GM19397 (cell line): Measurements from ENCODE around the gene PRIMA1.

Experiments used
- ATAC-seq: cut with Tn5 transposase; IDR thresholded peaks from one replicate; pipeline ENCODE4 v1.9.1; 2021; ENCODE audit warnings: mild to moderate bottlenecking, moderate library complexity; ENCODE audit not compliant: unreplicated experiment

Gene PRIMA1

GRCh38 chr14:93797536-93797935 is 9.3 kb upstream of the PRIMA1 start:
- ATAC-seq, result no peak

GRCh38 chr14:93797071-93797470 is 8.8 kb upstream of the PRIMA1 start:
- no peak for ATAC-seq

GRCh38 chr14:93794756-93795155 is 6.5 kb upstream of the PRIMA1 start:
- no peak for ATAC-seq

- ATAC-seq, result no peak
Measured at GRCh38 chr14:93793555-93794324, 5.5 kb upstream of the PRIMA1 start.

- ATAC-seq, result no peak
Measured at GRCh38 chr14:93792391-93792790, 4.1 kb upstream of the PRIMA1 start.

- ATAC-seq, result no peak
Measured at GRCh38 chr14:93790966-93791365, 2.7 kb upstream of the PRIMA1 start.

GRCh38 chr14:93789228-93790130 is 1.2 kb upstream of the PRIMA1 start:
- ATAC-seq, result no peak

GRCh38 chr14:93788543-93789227 is 400 bp upstream of the PRIMA1 start:
- ATAC-seq, result no peak

- ATAC-seq, result no peak
Measured at GRCh38 chr14:93787465-93788292, 606 bp downstream of the PRIMA1 start.

GRCh38 chr14:93785423-93785822 is 2.9 kb downstream of the PRIMA1 start:
- ATAC-seq, result no peak

GRCh38 chr14:93784878-93785277 is 3.4 kb downstream of the PRIMA1 start:
- no peak for ATAC-seq

- no peak for ATAC-seq
Measured at GRCh38 chr14:93780813-93781400, 7.4 kb downstream of the PRIMA1 start.

- no peak for ATAC-seq
Measured at GRCh38 chr14:93778856-93779629, 9.2 kb downstream of the PRIMA1 start.

GRCh38 chr14:93778453-93778852 is 9.8 kb downstream of the PRIMA1 start:
- no peak for ATAC-seq

- no peak for ATAC-seq
Measured at GRCh38 chr14:93775744-93776143, 12.5 kb downstream of the PRIMA1 start.

- ATAC-seq, result no peak
Measured at GRCh38 chr14:93775158-93775557, 13.1 kb downstream of the PRIMA1 start.

- no peak for ATAC-seq
Measured at GRCh38 chr14:93772263-93772662, 16.0 kb downstream of the PRIMA1 start.

GRCh38 chr14:93765970-93766369 is 22.3 kb downstream of the PRIMA1 start:
- ATAC-seq, result no peak

GRCh38 chr14:93765155-93765554 is 23.1 kb downstream of the PRIMA1 start:
- ATAC-seq, result no peak
